Neural cell (in vitro differentiated cells): ENCODE data around the gene SYT5. TPM values are rescaled to one million over a fixed set of nuclear protein-coding genes. Genes with fewer than 3 reads are reported as not detected.

Experiments
- H2AFZ ChIP-seq: fragments of 200-600, 300-800 bp; sonication (generic), shearing (Covaris generic); 2 replicates; pipeline ENCODE4 v1.6.0; 2014; ENCODE audit warnings: low read depth, mild to moderate bottlenecking, antibody characterized with exemption, low read length, moderate library complexity
- H3F3A ChIP-seq: fragments of 200-600 bp; shearing (Covaris generic); 2 replicates; pipeline ENCODE4 v1.6.1; 2016; ENCODE audit warnings: mild to moderate bottlenecking, moderate library complexity, mixed read lengths, antibody characterized with exemption, low read length; ENCODE audit not compliant: insufficient read depth, poor library complexity, severe bottlenecking
- H3K27ac ChIP-seq: fragments of 200-600, 300-800 bp; sonication (generic), shearing (Covaris generic); 2 replicates; pipeline ENCODE4 v1.5.1; 2014; ENCODE audit warnings: mild to moderate bottlenecking, low read length, moderate library complexity
- H3K27me3 ChIP-seq: fragments of 300-800, 200-600 bp; sonication (generic), shearing (Covaris generic); 2 replicates; pipeline ENCODE4 v1.6.0; 2014; ENCODE audit warnings: mild to moderate bottlenecking, low read depth, low read length, moderate library complexity; ENCODE audit not compliant: insufficient read depth
- H3K36me3 ChIP-seq: fragments of 300-800, 200-600 bp; sonication (generic), shearing (Covaris generic); 2 replicates; pipeline ENCODE4 v1.5.1; 2014; ENCODE audit warnings: mild to moderate bottlenecking, antibody characterized with exemption, low read length, moderate library complexity; ENCODE audit not compliant: insufficient read depth
- H3K4me2 ChIP-seq: fragments of 300-800, 200-600 bp; sonication (generic), shearing (Covaris generic); 2 replicates; pipeline ENCODE4 v1.6.0; 2014; ENCODE audit warnings: mild to moderate bottlenecking, low read length
- H3K4me3 ChIP-seq: fragments of 300-800, 200-600 bp; sonication (generic), shearing (Covaris generic); 2 replicates; pipeline ENCODE4 v1.5.1; 2014; ENCODE audit warnings: mild to moderate bottlenecking, low read length, moderate library complexity
- H3K79me2 ChIP-seq: fragments of 200-600 bp; shearing (Covaris generic); replicated peaks from 2 replicates; pipeline ENCODE4 v1.6.0; 2014; ENCODE audit warnings: mild to moderate bottlenecking, low read length, moderate library complexity; ENCODE audit not compliant: insufficient read depth
- H3K9ac ChIP-seq: fragments of 300-800, 200-600 bp; sonication (generic), shearing (Covaris generic); 2 replicates; pipeline ENCODE4 v1.6.1; 2016; ENCODE audit warnings: mild to moderate bottlenecking, low read length, mixed read lengths
- H3K9me2 ChIP-seq: fragments of 200-600 bp; shearing (Covaris generic); 2 replicates; pipeline ENCODE4 v1.6.1; 2016; ENCODE audit warnings: mild to moderate bottlenecking, low read length, mixed read lengths; ENCODE audit not compliant: insufficient read depth
- H3K9me3 ChIP-seq: fragments of 200-600, 300-800 bp; sonication (generic), shearing (Covaris generic); 2 replicates; pipeline ENCODE4 v1.6.1; 2016; ENCODE audit warnings: mild to moderate bottlenecking, mixed run types, low read length, moderate library complexity, mixed read lengths
- H4K20me1 ChIP-seq: fragments of 200-600 bp; shearing (Covaris generic); 2 replicates; pipeline ENCODE4 v1.6.1; 2016; ENCODE audit warnings: mild to moderate bottlenecking, mixed run types; ENCODE audit not compliant: insufficient read depth
- CTCF ChIP-seq: fragments of 450-650 bp; IDR thresholded peaks from 2 replicates; pipeline ENCODE4 v1.5.1; 2014; ENCODE audit warnings: antibody characterized with exemption, mild to moderate bottlenecking, moderate library complexity; ENCODE audit not compliant: poor library complexity, severe bottlenecking
- EP300 ChIP-seq: fragments of 450-650 bp; conservative IDR thresholded peaks from 2 replicates; pipeline ENCODE4 v1.6.1; 2014; ENCODE audit warnings: antibody characterized with exemption, mild to moderate bottlenecking, moderate library complexity; ENCODE audit not compliant: poor library complexity, severe bottlenecking
- EZH2 ChIP-seq: fragments of 200-600, 300-800 bp; shearing (Covaris generic), sonication (generic); IDR thresholded peaks from 2 replicates; pipeline ENCODE4 v1.6.1; 2014; ENCODE audit warnings: antibody characterized with exemption, low read length, borderline replicate concordance, mild to moderate bottlenecking; ENCODE audit not compliant: insufficient read depth, poor library complexity, severe bottlenecking
- MXI1 ChIP-seq: fragments of 450-650 bp; conservative IDR thresholded peaks from 2 replicates; pipeline ENCODE4 v1.6.1; 2014; ENCODE audit warnings: antibody characterized with exemption, mild to moderate bottlenecking; ENCODE audit not compliant: poor library complexity, severe bottlenecking
- RAD21 ChIP-seq: fragments of 450-650 bp; conservative IDR thresholded peaks from 2 replicates; pipeline ENCODE4 v1.6.1; 2014; ENCODE audit warnings: antibody characterized with exemption, mild to moderate bottlenecking, moderate library complexity
- REST ChIP-seq: IDR thresholded peaks from 2 replicates; pipeline ENCODE4 v1.6.1; 2012; ENCODE audit warnings: borderline replicate concordance
- SMC3 ChIP-seq: fragments of 450-650 bp; conservative IDR thresholded peaks from 2 replicates; pipeline ENCODE4 v1.6.1; 2014; ENCODE audit warnings: antibody characterized with exemption, mild to moderate bottlenecking, moderate library complexity; ENCODE audit not compliant: poor library complexity
- TAF1 ChIP-seq: IDR thresholded peaks from 2 replicates; pipeline ENCODE4 v1.6.1; 2012; ENCODE audit warnings: low read depth
- polyA plus RNA-seq: library from polyadenylated mRNA; depleted of rRNA; stranded (reverse); fragments of >200 nt; gene quantifications from 2 replicates; pipeline ENCODE4 v1.2.3, GENCODE V29; 2014

The SYT5 gene
- polyA plus RNA-seq, 1 donor from 2014 or later = 237 TPM

GRCh38 chr19:55157064-55157908 is 22.8 kb downstream of the SYT5 start, which contains the start of gene TNNI3:
Gene TNNI3 (minus strand): TSS chr19:55157732. CDS start chr19:55157589, 143 bp downstream.
- no peak for TF ChIP-seq SMC3
- TF ChIP-seq CTCF = no peak
- no peak for TF ChIP-seq REST
- no peak for TF ChIP-seq MXI1
- no peak for TF ChIP-seq EZH2
- no peak for TF ChIP-seq TAF1
- no peak for TF ChIP-seq RAD21
- no peak for TF ChIP-seq EP300
- H3K9me3 ChIP-seq = no peaks in the 10 kb centered on the region
- peak within 1 kb of the TSS; percentile 66 for H3K4me3 ChIP-seq
- no peak within 1 kb of the TSS for H3K4me2 ChIP-seq
- H3K9ac ChIP-seq = no peak within 1 kb of the TSS
- H3K27ac ChIP-seq = no peak within 1 kb of the TSS
- no peaks in the 10 kb centered on the region for H4K20me1 ChIP-seq
- H3K27me3 ChIP-seq = peaks cover 20% of the 10 kb centered on the region
- H3K9me2 ChIP-seq = no peaks in the 10 kb centered on the region
- H3K79me2 ChIP-seq = no peaks in the 10 kb centered on the region
- H2AFZ ChIP-seq = no peak within 1 kb of the TSS
- no peaks in the 10 kb centered on the region for H3K36me3 ChIP-seq
- H3F3A ChIP-seq = no peaks in the 10 kb centered on the region

- peak overlapping the region; percentile 66 for H3K4me3 ChIP-seq
Measured at GRCh38 chr19:55156202-55157063, 23.7 kb downstream of the SYT5 start.

More at GRCh38 chr19:55156202-55157063, 23.7 kb downstream of the SYT5 start:
- H3K79me2 ChIP-seq = no peaks in the 10 kb centered on the region
- no peak for TF ChIP-seq EZH2
- no peak for TF ChIP-seq REST
- no peak for TF ChIP-seq CTCF
- H3K27ac ChIP-seq = no peak overlapping the region
- H3F3A ChIP-seq = no peaks in the 10 kb centered on the region
- no peaks in the 10 kb centered on the region for H3K9me3 ChIP-seq
- H3K9me2 ChIP-seq = no peaks in the 10 kb centered on the region
- H3K36me3 ChIP-seq = no peaks in the 10 kb centered on the region
- H3K9ac ChIP-seq = peak overlapping the region; percentile 62
- H3K4me2 ChIP-seq = no peak overlapping the region
- no peak overlapping the region for H2AFZ ChIP-seq
- H3K27me3 ChIP-seq = peaks cover 12% of the 10 kb centered on the region
- no peaks in the 10 kb centered on the region for H4K20me1 ChIP-seq
